CD8-positive, alpha-beta memory T cell (primary cell): ENCODE measurements around the gene RNF123. TPM values are rescaled to one million over a fixed set of nuclear protein-coding genes. Genes with fewer than 3 reads are reported as not detected.

Experiments
- polyA plus RNA-seq: library from polyadenylated mRNA; unstranded; fragments of 300-500 nt; fragmentation: Illumina TruSeq; gene quantifications from one replicate; pipeline ENCODE4 v1.2.3, GENCODE V29; 2021
- total RNA-seq, 2 experiments: library from RNA; stranded (reverse); gene quantifications; one replicate each; pipeline ENCODE4 v1.2.3, GENCODE V29; 2021

Gene RNF123
- total and polyA plus RNA-seq, 3 experiments from 2014 or later: 20.7 to 43.7 (median 38.8) TPM

Other genes starting within 250 kb of the RNF123 start
- gene DAG1, start 219.3 kb upstream of the RNF123 start, total RNA-seq: 10 to 100 TPM; 20.9 to 21.2 TPM
- gene DAG1, start 219.3 kb upstream of the RNF123 start, polyA plus RNA-seq: 7.5 TPM
- under 1 TPM; 0.33 to 0.46 TPM for gene BSN, start 135.1 kb upstream of the RNF123 start, total RNA-seq
- not detected for gene BSN, start 135.1 kb upstream of the RNF123 start, polyA plus RNA-seq
- 100 to 1,000 TPM; 190 to 194 TPM for gene APEH, start 15.2 kb upstream of the RNF123 start, total RNA-seq
- 119 TPM for gene APEH, start 15.2 kb upstream of the RNF123 start, polyA plus RNA-seq
- gene MST1, start 83 bp upstream of the RNF123 start, total RNA-seq: 1 to 10 TPM; 6.0 to 8.5 TPM
- 0.31 TPM for gene MST1, start 83 bp upstream of the RNF123 start, polyA plus RNA-seq
- gene AMIGO3, start 30.1 kb downstream of the RNF123 start, total RNA-seq: under 1 TPM; 0.15 to 0.31 TPM
- 1.5 TPM for gene AMIGO3, start 30.1 kb downstream of the RNF123 start, polyA plus RNA-seq
- gene GMPPB, start 34.4 kb downstream of the RNF123 start, total RNA-seq: 10 to 100 TPM; 52.6 to 53.8 TPM
- gene GMPPB, start 34.4 kb downstream of the RNF123 start, polyA plus RNA-seq: 24.6 TPM
- gene IP6K1, start 97.0 kb downstream of the RNF123 start, total RNA-seq: 10 to 100 TPM; 37.1 to 47.5 TPM
- gene IP6K1, start 97.0 kb downstream of the RNF123 start, polyA plus RNA-seq: 26.1 TPM
- not detected for gene CDHR4, start 110.3 kb downstream of the RNF123 start, total RNA-seq
- not detected for gene CDHR4, start 110.3 kb downstream of the RNF123 start, polyA plus RNA-seq
- 1 to 10 TPM; 1.1 to 1.7 TPM for gene INKA1, start 113.7 kb downstream of the RNF123 start, total RNA-seq
- 1.1 TPM for gene INKA1, start 113.7 kb downstream of the RNF123 start, polyA plus RNA-seq
- gene UBA7, start 124.4 kb downstream of the RNF123 start, total RNA-seq: 10 to 100 TPM; 57.8 to 58.3 TPM
- gene UBA7, start 124.4 kb downstream of the RNF123 start, polyA plus RNA-seq: 40.7 TPM
- gene TRAIP, start 167.0 kb downstream of the RNF123 start, total RNA-seq: 10 to 100 TPM; 21.9 to 22.9 TPM
- 1.9 TPM for gene TRAIP, start 167.0 kb downstream of the RNF123 start, polyA plus RNA-seq
- gene CAMKV, start 180.3 kb downstream of the RNF123 start, total RNA-seq: under 1 TPM; 0.44 to 0.77 TPM
- gene CAMKV, start 180.3 kb downstream of the RNF123 start, polyA plus RNA-seq: not detected
- gene MST1R, start 214.3 kb downstream of the RNF123 start, total RNA-seq: 1 to 10 TPM in 1 of 2 experiments, under 1 TPM in 1; 0.83 to 1.2 TPM
- not detected for gene MST1R, start 214.3 kb downstream of the RNF123 start, polyA plus RNA-seq
- 10 to 100 TPM; 17.9 to 18.1 TPM for gene MON1A, start 240.3 kb downstream of the RNF123 start, total RNA-seq
- 22.4 TPM for gene MON1A, start 240.3 kb downstream of the RNF123 start, polyA plus RNA-seq